ENCODE data around the gene ARID1B. TPM values are rescaled to one million over a fixed set of nuclear protein-coding genes. Genes with fewer than 3 reads are reported as not detected.

Gene ARID1B
- total and polyA plus RNA-seq, 4 donors: 49.8 to 90.9 (median 59.0) TPM

DNA sequence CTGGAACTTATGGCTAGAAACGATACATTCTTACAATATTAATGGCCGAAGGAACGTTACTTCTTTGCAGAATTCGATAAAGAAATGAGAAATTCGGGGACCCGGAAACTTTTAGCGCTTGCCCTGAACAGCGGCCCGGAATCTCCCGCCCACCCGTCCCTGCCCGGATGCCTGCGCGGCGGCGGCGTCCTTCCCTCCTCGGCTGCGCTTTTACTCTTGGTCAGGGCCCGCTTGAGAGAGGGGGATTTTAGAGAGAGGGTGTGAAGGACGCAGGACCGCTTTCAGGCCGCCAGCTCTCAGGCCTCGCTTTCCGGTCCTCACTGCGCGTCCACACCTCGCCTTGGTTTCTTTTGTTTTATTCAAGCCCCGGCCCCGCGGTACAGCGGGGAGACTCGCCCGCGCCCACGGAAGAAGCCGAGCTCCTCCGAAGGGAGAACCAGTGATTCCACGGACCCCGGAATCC, 243.7 kb downstream of the ARID1B start:
- Histone ChIP-seq H3K4me3 (ENCODE audit: low read depth, low read length) (peak overlapping the region; percentile 65), H3K4me1 (ENCODE audit: control insufficient read depth, insufficient read depth, low read length) (no peaks in the 10 kb centered on the region), H3K27me3 (ENCODE audit: control insufficient read depth, insufficient read depth, low read length) (no peaks in the 10 kb centered on the region), H3K36me3 (ENCODE audit: control insufficient read depth, insufficient read depth, low read length) (no peaks in the 10 kb centered on the region), H3K9me3 (ENCODE audit: control insufficient read depth, insufficient read depth, low read length) (peaks cover 2% of the 10 kb centered on the region), H3K27ac (ENCODE audit: low read depth, low read length) (peak overlapping the region; percentile 93)
- peak in 1 of 6 donors; percentile 36 for DNase-seq (ENCODE audit: low read depth in 4 of 6, low spot score in 6 of 6)
- WGBS (ENCODE audit: insufficient coverage): 1% methylated on average over 38 of the region's 40 CpGs

DNA sequence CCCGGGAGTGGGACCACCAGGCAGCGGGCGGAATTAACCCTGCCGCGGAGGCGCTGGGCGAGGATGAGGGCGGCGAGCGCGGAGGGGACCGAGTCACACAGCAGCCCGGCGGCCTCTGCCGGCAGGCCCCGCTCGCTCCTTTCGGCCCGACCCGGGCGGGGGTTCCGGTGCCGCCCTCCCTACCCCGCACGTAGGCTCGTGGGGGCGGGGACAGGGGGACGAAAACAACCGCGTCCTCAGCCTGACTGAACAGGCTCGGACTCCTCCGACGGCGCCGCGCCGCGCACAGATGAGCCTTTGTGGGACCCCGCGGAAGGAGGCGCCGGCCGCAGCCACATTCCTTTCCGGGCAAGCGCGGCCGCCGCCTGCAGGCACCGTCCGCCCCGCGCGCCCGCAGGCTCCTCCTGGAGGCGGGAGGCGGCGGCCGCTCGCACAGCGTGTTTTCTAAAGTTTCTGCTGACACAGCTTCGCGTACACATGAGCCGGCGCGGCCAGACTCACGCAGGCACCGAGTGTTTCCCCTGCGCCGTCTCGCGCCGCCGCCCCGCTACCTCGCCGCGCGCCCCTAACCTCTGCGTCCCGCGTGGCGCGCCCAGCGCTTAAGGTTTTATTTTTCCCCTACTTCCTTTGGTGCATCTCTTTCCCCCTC, 244.3 kb downstream of the ARID1B start:
- peak overlapping the region; percentile 93 for H3K27ac ChIP-seq (ENCODE audit: low read depth, low read length)
- H3K4me1 ChIP-seq (ENCODE audit: control insufficient read depth, insufficient read depth, low read length): no peaks in the 10 kb centered on the region
- under 1% methylated on average over 78 of the region's 84 CpGs for WGBS (ENCODE audit: insufficient coverage)

GRCh38 chr6:157021993-157022740, 245.0 kb downstream of the ARID1B start:
- H3K27ac ChIP-seq (ENCODE audit: low read depth, low read length): peak overlapping the region; percentile 93
- H3K9me3 ChIP-seq (ENCODE audit: control insufficient read depth, insufficient read depth, low read length): peaks cover 2% of the 10 kb centered on the region
- no peaks in the 10 kb centered on the region for H3K36me3 ChIP-seq (ENCODE audit: control insufficient read depth, insufficient read depth, low read length)
- H3K4me1 ChIP-seq (ENCODE audit: control insufficient read depth, insufficient read depth, low read length): no peaks in the 10 kb centered on the region
- DNase-seq (ENCODE audit: low read depth in 4 of 6, low spot score in 6 of 6): peak; percentile 72 to 96 (median 80)
- WGBS (ENCODE audit: insufficient coverage): under 1% methylated on average over 26 of the region's 33 CpGs
- H3K27me3 ChIP-seq (ENCODE audit: control insufficient read depth, insufficient read depth, low read length): no peaks in the 10 kb centered on the region
- peak overlapping the region; percentile 65 for H3K4me3 ChIP-seq (ENCODE audit: low read depth, low read length)

More for the DNA sequence above, 244.3 kb downstream of the ARID1B start:
- Histone ChIP-seq H3K4me3 (ENCODE audit: low read depth, low read length) (peak overlapping the region; percentile 65), H3K9me3 (ENCODE audit: control insufficient read depth, insufficient read depth, low read length) (peaks cover 2% of the 10 kb centered on the region), H3K36me3 (ENCODE audit: control insufficient read depth, insufficient read depth, low read length) (no peaks in the 10 kb centered on the region), H3K27me3 (ENCODE audit: control insufficient read depth, insufficient read depth, low read length) (no peaks in the 10 kb centered on the region)
- DNase-seq (ENCODE audit: low read depth in 4 of 6, low spot score in 6 of 6): peak in 5 of 6 donors; percentile 61 to 95 (median 78)

- DNase-seq (ENCODE audit: low read depth in 4 of 6, low spot score in 6 of 6): no peak
- Histone ChIP-seq H3K9me3 (ENCODE audit: control insufficient read depth, insufficient read depth, low read length) (peaks cover 2% of the 10 kb centered on the region), H3K4me3 (ENCODE audit: low read depth, low read length) (no peak overlapping the region), H3K4me1 (ENCODE audit: control insufficient read depth, insufficient read depth, low read length) (no peaks in the 10 kb centered on the region), H3K27me3 (ENCODE audit: control insufficient read depth, insufficient read depth, low read length) (no peaks in the 10 kb centered on the region), H3K36me3 (ENCODE audit: control insufficient read depth, insufficient read depth, low read length) (no peaks in the 10 kb centered on the region), H3K27ac (ENCODE audit: low read depth, low read length) (no peak overlapping the region)
- WGBS (ENCODE audit: insufficient coverage): 80% methylated on average over 1 of the region's 2 CpGs
Measured at GRCh38 chr6:157023958-157024357, 246.8 kb downstream of the ARID1B start.

DNA sequence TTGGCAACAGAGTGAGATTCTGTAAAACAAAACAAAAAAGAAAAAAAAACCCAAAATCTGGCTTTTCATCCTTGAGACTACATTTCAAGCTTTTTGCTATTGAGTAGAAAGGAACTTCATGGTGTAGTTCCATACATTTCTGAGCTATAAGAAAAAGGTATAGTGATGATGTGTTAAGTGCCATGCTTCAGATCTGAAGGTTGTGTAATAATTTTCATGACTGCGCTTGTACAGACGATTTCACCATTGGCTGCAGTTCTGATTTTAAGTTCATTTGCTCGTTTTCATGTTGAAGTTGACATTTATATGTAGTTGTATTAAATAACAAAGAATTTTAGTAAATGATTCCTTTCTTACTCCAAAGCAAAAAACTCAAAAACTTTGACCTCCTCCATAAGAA, 247.6 kb downstream of the ARID1B start:
- WGBS (ENCODE audit: insufficient coverage): no CpG with 5 or more reads among the region's 3 CpGs
- Histone ChIP-seq H3K27me3 (ENCODE audit: control insufficient read depth, insufficient read depth, low read length) (no peaks in the 10 kb centered on the region), H3K27ac (ENCODE audit: low read depth, low read length) (no peak overlapping the region), H3K4me1 (ENCODE audit: control insufficient read depth, insufficient read depth, low read length) (no peaks in the 10 kb centered on the region), H3K4me3 (ENCODE audit: low read depth, low read length) (no peak overlapping the region), H3K36me3 (ENCODE audit: control insufficient read depth, insufficient read depth, low read length) (no peaks in the 10 kb centered on the region), H3K9me3 (ENCODE audit: control insufficient read depth, insufficient read depth, low read length) (peaks cover 2% of the 10 kb centered on the region)
- DNase-seq (ENCODE audit: low read depth in 4 of 6, low spot score in 6 of 6): no peak

DNA sequence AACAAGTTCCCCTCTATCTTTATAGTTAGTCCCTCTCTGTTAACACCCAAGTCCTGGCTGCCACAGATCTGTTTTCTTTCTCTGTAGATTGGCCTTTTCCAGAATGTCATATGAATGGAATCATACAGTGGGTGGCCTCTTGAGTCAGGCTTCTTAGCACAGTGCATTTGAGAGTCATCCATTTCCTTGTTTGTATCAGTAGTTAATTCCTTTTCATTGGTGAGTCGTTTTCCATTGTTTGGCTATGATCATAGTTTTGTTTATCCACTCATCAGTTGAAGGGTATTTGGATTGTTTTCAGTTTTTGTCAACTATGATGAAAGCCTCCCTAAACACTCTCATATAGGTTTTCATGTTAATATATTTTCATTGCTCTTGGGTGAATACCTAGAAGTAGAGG, 248.3 kb downstream of the ARID1B start:
- Histone ChIP-seq H3K4me1 (ENCODE audit: control insufficient read depth, insufficient read depth, low read length) (no peaks in the 10 kb centered on the region), H3K27me3 (ENCODE audit: control insufficient read depth, insufficient read depth, low read length) (no peaks in the 10 kb centered on the region), H3K27ac (ENCODE audit: low read depth, low read length) (no peak overlapping the region), H3K9me3 (ENCODE audit: control insufficient read depth, insufficient read depth, low read length) (peaks cover 2% of the 10 kb centered on the region), H3K4me3 (ENCODE audit: low read depth, low read length) (no peak overlapping the region), H3K36me3 (ENCODE audit: control insufficient read depth, insufficient read depth, low read length) (no peaks in the 10 kb centered on the region)
- WGBS (ENCODE audit: insufficient coverage): no CpG with 5 or more reads among the region's 1 CpG
- DNase-seq (ENCODE audit: low read depth in 4 of 6, low spot score in 6 of 6): no peak

- Histone ChIP-seq H3K27ac (ENCODE audit: low read depth, low read length) (no peak overlapping the region), H3K4me3 (ENCODE audit: low read depth, low read length) (no peak overlapping the region), H3K27me3 (ENCODE audit: control insufficient read depth, insufficient read depth, low read length) (no peaks in the 10 kb centered on the region), H3K9me3 (ENCODE audit: control insufficient read depth, insufficient read depth, low read length) (peaks cover 2% of the 10 kb centered on the region), H3K36me3 (ENCODE audit: control insufficient read depth, insufficient read depth, low read length) (no peaks in the 10 kb centered on the region), H3K4me1 (ENCODE audit: control insufficient read depth, insufficient read depth, low read length) (peaks cover 3% of the 10 kb centered on the region)
- WGBS (ENCODE audit: insufficient coverage): 96% methylated on average over 4 of the region's 4 CpGs
- no peak for DNase-seq (ENCODE audit: low read depth in 4 of 6, low spot score in 6 of 6)
Measured at GRCh38 chr6:157029980-157030690, 253.0 kb downstream of the ARID1B start.

- 43% methylated on average over 6 of the region's 10 CpGs for WGBS (ENCODE audit: insufficient coverage)
- DNase-seq (ENCODE audit: low read depth in 4 of 6, low spot score in 6 of 6): peak in 1 of 6 donors; percentile 63
- Histone ChIP-seq H3K4me1 (ENCODE audit: control insufficient read depth, insufficient read depth, low read length) (peaks cover 6% of the 10 kb centered on the region), H3K9me3 (ENCODE audit: control insufficient read depth, insufficient read depth, low read length) (no peaks in the 10 kb centered on the region), H3K4me3 (ENCODE audit: low read depth, low read length) (no peak overlapping the region), H3K36me3 (ENCODE audit: control insufficient read depth, insufficient read depth, low read length) (no peaks in the 10 kb centered on the region), H3K27me3 (ENCODE audit: control insufficient read depth, insufficient read depth, low read length) (no peaks in the 10 kb centered on the region), H3K27ac (ENCODE audit: low read depth, low read length) (no peak overlapping the region)
Measured at GRCh38 chr6:157030755-157031154, 253.6 kb downstream of the ARID1B start.

DNA sequence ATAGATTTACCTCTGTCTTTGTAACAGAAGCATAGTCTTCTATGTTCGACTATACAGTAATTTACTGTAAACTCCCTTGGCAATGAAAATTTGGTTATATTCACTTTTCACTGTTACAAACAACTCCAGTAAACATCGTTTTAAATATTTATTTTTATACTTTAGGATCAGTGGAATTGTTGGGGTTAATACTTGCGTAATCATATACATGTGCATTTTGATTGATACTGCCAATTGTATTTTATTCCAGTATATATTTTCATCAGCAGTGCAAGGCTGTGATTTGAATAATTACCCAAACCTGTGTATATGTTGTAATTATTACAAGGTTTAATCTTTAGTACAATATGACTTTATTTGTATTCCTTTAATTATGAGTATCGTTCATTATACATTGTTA, 255.7 kb downstream of the ARID1B start:
- H3K27me3 ChIP-seq (ENCODE audit: control insufficient read depth, insufficient read depth, low read length): no peaks in the 10 kb centered on the region
- no peaks in the 10 kb centered on the region for H3K9me3 ChIP-seq (ENCODE audit: control insufficient read depth, insufficient read depth, low read length)
- WGBS (ENCODE audit: insufficient coverage): no CpG with 5 or more reads among the region's 4 CpGs
- no peaks in the 10 kb centered on the region for H3K36me3 ChIP-seq (ENCODE audit: control insufficient read depth, insufficient read depth, low read length)
- H3K27ac ChIP-seq (ENCODE audit: low read depth, low read length): peak overlapping the region; percentile 78
- no peak for DNase-seq (ENCODE audit: low read depth in 4 of 6, low spot score in 6 of 6)
- peak overlapping the region; percentile 37 for H3K4me3 ChIP-seq (ENCODE audit: low read depth, low read length)
- H3K4me1 ChIP-seq (ENCODE audit: control insufficient read depth, insufficient read depth, low read length): peaks cover 11% of the 10 kb centered on the region
